Fibroblast of lung (primary cell): ENCODE results near the gene FBLN7. TPM values are rescaled to one million over a fixed set of nuclear protein-coding genes. Genes with fewer than 3 reads are reported as not detected.

Experiments used
- DNase-seq, 2 donors: peaks; one replicate each; pipeline versions ENCODE4 v3.0.0 to v3.0.0-alpha.2; 2010; ENCODE audit warnings: low read depth in 2 of 2
- H2AFZ ChIP-seq: 2 replicates; pipeline ENCODE4 v1.5.1; 2012; ENCODE audit warnings: low read length, control low read depth, inconsistent platforms
- H3K27ac ChIP-seq: 2 replicates; pipeline ENCODE4 v1.5.1; 2011; ENCODE audit warnings: low read length, control low read depth; ENCODE audit not compliant: insufficient read depth
- H3K27me3 ChIP-seq: 2 replicates; pipeline ENCODE4 v1.5.1; 2011; ENCODE audit warnings: mild to moderate bottlenecking, low read length; ENCODE audit not compliant: control insufficient read depth, insufficient read depth
- H3K36me3 ChIP-seq: 2 replicates; pipeline ENCODE4 v1.5.1; 2011; ENCODE audit warnings: low read length; ENCODE audit not compliant: control insufficient read depth, insufficient read depth
- H3K4me1 ChIP-seq: 2 replicates; pipeline ENCODE4 v1.5.1; 2011; ENCODE audit warnings: low read length; ENCODE audit not compliant: control insufficient read depth, insufficient read depth; ENCODE audit errors: extremely low read depth
- H3K4me2 ChIP-seq: 2 replicates; pipeline ENCODE4 v1.5.1; 2011; ENCODE audit warnings: low read length, control low read depth; ENCODE audit not compliant: insufficient read depth; ENCODE audit errors: extremely low read depth
- H3K4me3 ChIP-seq, 4 experiments: fragments of 200-600 bp in 1 of 4; sonication (generic) in 1 of 4; replicated peaks in 1 of 4; 2 replicates each; pipeline ENCODE4 v1.5.1; 2011 to 2016; ENCODE audit warnings: low read length in 4 of 4, low read depth in 3 of 4, mild to moderate bottlenecking in 3 of 4, control low read depth in 2 of 4, inconsistent platforms in 1 of 4, mixed read lengths in 1 of 4; ENCODE audit not compliant: insufficient read depth in 1 of 4; ENCODE audit errors: control extremely low read depth in 1 of 4
- H3K79me2 ChIP-seq: 2 replicates; pipeline ENCODE4 v1.5.1; 2012; ENCODE audit warnings: mild to moderate bottlenecking, low read length, inconsistent platforms; ENCODE audit not compliant: control insufficient read depth, insufficient read depth
- H3K9ac ChIP-seq: 2 replicates; pipeline ENCODE4 v1.5.1; 2011; ENCODE audit warnings: mild to moderate bottlenecking, low read length, control low read depth; ENCODE audit not compliant: insufficient read depth
- H3K9me3 ChIP-seq: 2 replicates; pipeline ENCODE4 v1.5.1; 2012; ENCODE audit warnings: low read depth, low read length; ENCODE audit not compliant: control insufficient read depth, insufficient read depth
- H4K20me1 ChIP-seq: 2 replicates; pipeline ENCODE4 v1.5.1; 2011; ENCODE audit warnings: low read length; ENCODE audit not compliant: control insufficient read depth, insufficient read depth; ENCODE audit errors: extremely low read depth
- CTCF ChIP-seq, 2 donors: IDR thresholded peaks in 1 of 2; conservative IDR thresholded peaks in 1 of 2; 1 replicate in 1 of 2; 2 replicates in 1 of 2; pipeline ENCODE4 v1.5.1; 2011 to 2012; ENCODE audit warnings: low read length in 2 of 2, control low read depth in 1 of 2, inconsistent platforms in 1 of 2, low read depth in 1 of 2, mild to moderate bottlenecking in 1 of 2
- EZH2 ChIP-seq: IDR thresholded peaks from 2 replicates; pipeline ENCODE4 v1.5.1; 2012; ENCODE audit warnings: low read length, control low read depth, mild to moderate bottlenecking; ENCODE audit errors: missing control alignments
- polyA plus RNA-seq, 2 donors: library from polyadenylated mRNA; depleted of rRNA in 1 of 2; stranded (reverse) in 1 of 2; unstranded in 1 of 2; fragments of >200 nt; gene quantifications; 2 replicates each; pipeline ENCODE4 v1.2.1, GENCODE V29; 2011 to 2012; ENCODE audit warnings: missing spikeins in 1 of 2
- total RNA-seq: library from RNA; depleted of rRNA; stranded (reverse); fragments of >200 nt; gene quantifications from 2 replicates; pipeline ENCODE4 v1.2.1, GENCODE V29; 2014

FBLN7 gene
- total and polyA plus RNA-seq, 2 donors (not counting 1 experiment from before 2014, with no cell fraction given) = 0.99 to 4.6 TPM

DNA sequence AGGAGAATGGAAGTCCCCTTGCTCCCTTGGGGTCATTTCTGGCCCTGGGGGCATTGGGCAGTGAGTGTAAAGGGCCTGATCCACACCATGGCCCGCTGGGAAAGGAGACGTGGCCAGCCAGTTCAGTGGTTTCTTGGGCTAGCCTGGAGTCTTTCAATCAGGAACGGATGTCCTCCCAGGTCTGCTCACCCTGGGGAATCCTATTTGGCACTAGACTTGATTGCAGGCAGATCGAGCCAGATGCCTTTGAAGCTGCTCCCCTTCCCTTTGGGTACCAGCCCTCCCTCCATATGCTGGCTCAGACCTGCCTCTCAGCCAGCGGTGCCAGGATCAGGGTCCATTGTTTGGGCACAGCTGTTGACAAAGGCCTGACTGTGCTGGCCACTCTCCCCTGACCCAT, 11.0 kb downstream of the FBLN7 start:
- Histone ChIP-seq H2AFZ (no peak overlapping the region), H3K27ac (peak overlapping the region; percentile 63)

DNA sequence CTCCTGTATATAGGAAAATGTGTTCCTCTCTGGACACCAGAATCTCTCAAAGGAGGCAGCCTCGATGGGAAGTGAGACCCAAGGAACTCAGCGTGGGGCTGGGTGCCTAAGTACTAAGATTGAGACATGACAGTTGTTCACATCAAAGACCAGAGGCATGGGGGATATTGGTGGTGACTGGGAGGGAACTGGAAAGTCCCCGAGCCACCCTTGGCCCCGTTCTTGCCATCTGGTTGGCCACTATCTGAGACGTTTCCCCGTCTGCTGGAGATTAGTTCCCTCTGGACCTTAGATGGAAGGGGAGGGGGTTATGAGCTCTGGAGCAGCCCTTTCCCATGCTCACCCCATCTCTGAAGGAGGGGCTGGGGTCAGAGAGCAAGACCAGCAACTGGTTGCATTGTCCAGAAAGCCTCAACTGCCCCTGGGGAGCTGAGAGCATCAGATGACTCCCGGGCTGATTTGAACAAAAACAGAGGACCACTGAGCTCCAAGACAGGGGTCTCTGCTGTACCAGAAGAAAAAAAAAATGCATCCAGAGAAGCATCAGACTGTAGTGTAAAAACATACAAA, 11.8 kb downstream of the FBLN7 start:
- peaks cover 2% of the 10 kb centered on the region for H3K36me3 ChIP-seq
- no peak overlapping the region for H3K9ac ChIP-seq
- no peaks in the 10 kb centered on the region for H3K9me3 ChIP-seq
- H3K79me2 ChIP-seq = no peaks in the 10 kb centered on the region
- no peak for TF ChIP-seq CTCF (conservative IDR thresholded peaks at IDR 0.05 in 1 of 2, IDR thresholded peaks at IDR 0.05 in 1 of 2; ENCODE audit: low read depth in 1 of 2, low read length in 2 of 2)
- no peak for TF ChIP-seq EZH2
- DNase-seq = no peak
- H3K4me1 ChIP-seq = peaks cover 7% of the 10 kb centered on the region
- peak overlapping the region; percentile 63 for H3K27ac ChIP-seq
- H3K4me3 ChIP-seq = no peak overlapping the region
- H2AFZ ChIP-seq = no peak overlapping the region
- H3K4me2 ChIP-seq = no peak overlapping the region
- H4K20me1 ChIP-seq = no peaks in the 10 kb centered on the region
- H3K27me3 ChIP-seq = no peaks in the 10 kb centered on the region

More for the DNA sequence above, 11.0 kb downstream of the FBLN7 start:
- Histone ChIP-seq H3K27me3 (no peaks in the 10 kb centered on the region), H4K20me1 (no peaks in the 10 kb centered on the region), H3K4me2 (no peak overlapping the region), H3K36me3 (peaks cover 2% of the 10 kb centered on the region), H3K9me3 (no peaks in the 10 kb centered on the region), H3K4me3 (no peak overlapping the region), H3K4me1 (peaks cover 7% of the 10 kb centered on the region), H3K9ac (no peak overlapping the region), H3K79me2 (no peaks in the 10 kb centered on the region)
- DNase-seq = no peak
- TF ChIP-seq CTCF (conservative IDR thresholded peaks at IDR 0.05 in 1 of 2, IDR thresholded peaks at IDR 0.05 in 1 of 2; ENCODE audit: low read depth in 1 of 2, low read length in 2 of 2) (no peak), EZH2 (no peak)

- Histone ChIP-seq H3K9me3 (no peaks in the 10 kb centered on the region), H3K79me2 (no peaks in the 10 kb centered on the region), H3K4me1 (peaks cover 7% of the 10 kb centered on the region), H3K36me3 (peaks cover 2% of the 10 kb centered on the region), H3K27ac (peak overlapping the region; percentile 63), H2AFZ (no peak overlapping the region), H3K4me3 (no peak overlapping the region), H4K20me1 (no peaks in the 10 kb centered on the region), H3K9ac (no peak overlapping the region), H3K27me3 (no peaks in the 10 kb centered on the region), H3K4me2 (no peak overlapping the region)
- peak; percentile 60 to 92 for DNase-seq
- TF ChIP-seq EZH2 = no peak
- no peak for TF ChIP-seq CTCF (conservative IDR thresholded peaks at IDR 0.05 in 1 of 2, IDR thresholded peaks at IDR 0.05 in 1 of 2; ENCODE audit: low read depth in 1 of 2, low read length in 2 of 2)
Observed at GRCh38 chr2:112150447-112150846, 12.3 kb downstream of the FBLN7 start.
